ENCODE measurements around the gene CROCC2.

CROCC2 gene

DNA sequence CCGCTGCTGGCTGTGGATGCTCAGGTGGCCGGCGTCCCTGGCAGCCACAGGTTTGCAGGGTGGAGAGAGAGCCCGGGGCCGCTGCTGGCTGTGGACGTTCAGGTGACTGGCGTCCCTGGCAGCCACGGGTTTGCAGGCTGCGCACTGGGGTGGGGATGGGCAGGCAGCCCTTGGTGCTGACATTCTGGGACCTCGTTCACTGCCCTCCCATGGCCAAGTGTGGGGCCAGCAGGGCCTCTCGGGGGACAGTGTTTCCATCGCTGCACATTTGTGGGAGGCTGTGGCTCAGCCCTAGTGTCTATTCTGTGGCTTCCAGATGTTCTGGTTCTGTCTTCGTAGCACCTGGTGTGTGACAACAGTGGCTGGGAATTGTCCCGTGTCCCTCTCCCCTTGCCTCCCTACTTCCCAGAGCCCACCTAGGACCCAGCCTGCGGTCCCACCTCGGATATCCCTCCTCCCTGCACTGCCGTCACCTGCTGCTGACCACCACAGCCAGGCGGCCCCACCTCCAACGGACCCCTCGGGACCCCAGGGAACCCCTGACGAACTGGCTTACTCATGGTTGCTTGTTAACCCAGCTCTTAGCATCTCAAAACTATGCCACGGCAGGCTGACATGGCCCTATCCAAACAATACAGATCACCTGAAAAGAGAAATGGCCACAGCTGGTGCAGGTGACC lies 915 bp downstream of the CROCC2 start:
- H3K27ac ChIP-seq: no peak overlapping the region
- TF ChIP-seq, protein P1, sequence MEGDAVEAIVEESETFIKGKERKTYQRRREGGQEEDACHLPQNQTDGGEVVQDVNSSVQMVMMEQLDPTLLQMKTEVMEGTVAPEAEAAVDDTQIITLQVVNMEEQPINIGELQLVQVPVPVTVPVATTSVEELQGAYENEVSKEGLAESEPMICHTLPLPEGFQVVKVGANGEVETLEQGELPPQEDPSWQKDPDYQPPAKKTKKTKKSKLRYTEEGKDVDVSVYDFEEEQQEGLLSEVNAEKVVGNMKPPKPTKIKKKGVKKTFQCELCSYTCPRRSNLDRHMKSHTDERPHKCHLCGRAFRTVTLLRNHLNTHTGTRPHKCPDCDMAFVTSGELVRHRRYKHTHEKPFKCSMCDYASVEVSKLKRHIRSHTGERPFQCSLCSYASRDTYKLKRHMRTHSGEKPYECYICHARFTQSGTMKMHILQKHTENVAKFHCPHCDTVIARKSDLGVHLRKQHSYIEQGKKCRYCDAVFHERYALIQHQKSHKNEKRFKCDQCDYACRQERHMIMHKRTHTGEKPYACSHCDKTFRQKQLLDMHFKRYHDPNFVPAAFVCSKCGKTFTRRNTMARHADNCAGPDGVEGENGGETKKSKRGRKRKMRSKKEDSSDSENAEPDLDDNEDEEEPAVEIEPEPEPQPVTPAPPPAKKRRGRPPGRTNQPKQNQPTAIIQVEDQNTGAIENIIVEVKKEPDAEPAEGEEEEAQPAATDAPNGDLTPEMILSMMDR (conservative IDR thresholded peaks at IDR 0.05): no peak

DNA sequence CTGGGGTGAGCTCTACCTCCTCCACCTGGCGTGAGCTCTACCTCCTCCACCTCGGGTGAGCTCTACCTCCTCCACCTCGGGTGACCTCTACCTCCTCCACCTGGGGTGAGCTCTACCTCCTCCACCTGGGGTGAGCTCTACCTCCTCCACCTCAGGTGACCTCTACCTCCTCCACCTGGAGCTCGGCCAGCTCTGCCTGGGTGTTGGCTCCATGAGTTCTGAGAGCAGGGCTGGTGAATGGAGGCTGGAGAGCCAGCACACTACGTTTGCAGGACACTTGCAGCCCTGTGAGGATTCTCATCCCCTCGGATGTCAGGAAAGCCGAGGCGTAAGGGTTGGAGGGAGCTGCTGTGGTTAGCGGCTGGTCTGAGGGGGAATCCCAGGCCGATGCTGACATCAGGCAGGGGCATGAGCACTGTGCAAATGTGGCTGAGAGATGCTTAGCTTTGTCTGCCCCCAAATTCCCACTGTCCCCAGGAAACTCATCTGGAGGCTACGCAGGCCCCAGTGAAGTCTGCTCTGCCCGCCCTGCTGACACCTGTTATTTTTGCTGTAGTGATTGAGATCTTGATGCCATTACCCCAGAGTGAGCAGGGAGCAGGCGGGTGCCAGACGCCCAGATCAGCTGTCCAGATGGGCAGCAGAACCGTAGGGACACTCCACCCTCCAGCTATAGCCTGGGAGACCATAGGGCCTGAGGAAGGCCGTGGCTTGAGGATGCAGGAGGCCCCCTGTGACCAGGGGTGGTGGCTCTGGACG lies 3.3 kb downstream of the CROCC2 start:
- H3K27ac ChIP-seq: no peak overlapping the region
- TF ChIP-seq, protein P1 (conservative IDR thresholded peaks at IDR 0.05): no peak

DNA sequence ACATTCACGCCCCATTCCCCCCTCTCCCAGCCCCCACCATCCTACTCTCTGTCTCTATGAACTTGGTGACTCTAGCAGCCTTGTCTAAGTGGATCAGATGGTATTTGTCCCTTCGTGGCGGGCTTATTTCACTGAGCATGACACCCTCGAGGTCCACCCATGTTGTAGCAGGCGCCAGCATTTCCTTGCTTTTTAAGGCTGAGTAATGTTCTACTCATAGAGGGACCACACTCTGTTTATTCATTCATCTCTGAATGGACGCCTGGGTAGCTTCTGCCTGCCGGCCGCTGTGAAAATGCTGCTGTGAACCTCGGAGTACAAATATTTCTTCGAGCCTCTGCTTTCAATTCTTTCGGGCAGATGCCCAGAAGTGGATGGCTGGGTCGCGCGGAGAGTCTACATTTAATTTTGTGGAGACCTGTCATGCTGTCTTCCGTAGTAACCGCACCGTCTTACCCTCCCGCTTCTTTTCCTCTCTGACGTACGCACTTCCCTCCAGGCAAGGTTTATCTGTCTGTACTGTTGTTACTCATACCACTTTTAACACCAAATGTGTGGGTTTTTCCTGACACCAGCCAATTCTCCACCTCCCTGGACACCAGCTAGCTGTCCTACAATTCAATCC lies 5.6 kb downstream of the CROCC2 start:
- H3K27ac ChIP-seq: no peak overlapping the region
- TF ChIP-seq, protein P1 (conservative IDR thresholded peaks at IDR 0.05): no peak

DNA sequence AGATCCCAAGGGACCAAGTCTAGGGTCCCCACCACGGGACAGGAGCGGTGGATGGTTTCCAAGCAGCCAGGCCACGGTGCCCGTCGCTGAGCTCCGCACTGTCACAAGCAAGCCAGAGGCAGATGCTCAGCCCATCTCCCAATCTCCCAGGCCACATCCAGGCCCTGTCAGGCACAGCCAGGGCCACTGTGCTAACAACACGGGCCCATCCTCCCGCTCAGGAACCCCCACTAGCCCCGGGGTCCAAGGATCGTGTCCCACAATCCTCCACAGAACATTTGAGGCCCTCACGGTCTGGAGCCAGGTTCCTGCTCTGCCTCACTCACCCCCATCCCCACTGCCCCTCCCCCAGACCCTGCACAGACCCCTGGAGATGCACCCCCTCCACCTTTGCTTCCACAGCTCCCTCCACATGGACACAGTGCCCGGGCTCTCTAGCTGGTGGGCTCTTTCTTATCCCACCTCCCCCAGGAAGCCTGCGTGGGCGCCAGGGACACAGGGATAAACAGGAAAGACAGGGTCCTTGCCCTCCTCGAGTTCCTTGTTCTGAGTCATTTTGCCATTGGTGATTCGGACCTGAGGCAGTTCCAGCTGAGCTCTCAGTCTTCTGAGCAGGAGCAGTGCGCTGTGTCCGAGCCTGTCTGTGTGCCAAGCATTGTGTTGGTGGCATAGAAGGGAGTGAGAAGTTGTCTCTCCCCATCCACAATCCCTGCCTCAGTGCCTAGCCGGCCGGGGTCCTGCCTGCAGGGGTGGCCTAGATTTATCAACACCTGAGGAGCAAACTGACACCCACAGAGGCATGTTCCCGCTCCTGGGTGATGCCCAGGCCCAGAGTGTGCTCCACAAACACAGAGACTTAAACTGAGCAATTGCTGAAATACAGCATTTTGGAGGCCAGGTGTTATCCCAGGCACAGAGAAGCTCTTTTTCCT lies 7.0 kb downstream of the CROCC2 start:
- peak overlapping the region; percentile 76 for H3K27ac ChIP-seq
- TF ChIP-seq, protein P1 (conservative IDR thresholded peaks at IDR 0.05): no peak

DNA sequence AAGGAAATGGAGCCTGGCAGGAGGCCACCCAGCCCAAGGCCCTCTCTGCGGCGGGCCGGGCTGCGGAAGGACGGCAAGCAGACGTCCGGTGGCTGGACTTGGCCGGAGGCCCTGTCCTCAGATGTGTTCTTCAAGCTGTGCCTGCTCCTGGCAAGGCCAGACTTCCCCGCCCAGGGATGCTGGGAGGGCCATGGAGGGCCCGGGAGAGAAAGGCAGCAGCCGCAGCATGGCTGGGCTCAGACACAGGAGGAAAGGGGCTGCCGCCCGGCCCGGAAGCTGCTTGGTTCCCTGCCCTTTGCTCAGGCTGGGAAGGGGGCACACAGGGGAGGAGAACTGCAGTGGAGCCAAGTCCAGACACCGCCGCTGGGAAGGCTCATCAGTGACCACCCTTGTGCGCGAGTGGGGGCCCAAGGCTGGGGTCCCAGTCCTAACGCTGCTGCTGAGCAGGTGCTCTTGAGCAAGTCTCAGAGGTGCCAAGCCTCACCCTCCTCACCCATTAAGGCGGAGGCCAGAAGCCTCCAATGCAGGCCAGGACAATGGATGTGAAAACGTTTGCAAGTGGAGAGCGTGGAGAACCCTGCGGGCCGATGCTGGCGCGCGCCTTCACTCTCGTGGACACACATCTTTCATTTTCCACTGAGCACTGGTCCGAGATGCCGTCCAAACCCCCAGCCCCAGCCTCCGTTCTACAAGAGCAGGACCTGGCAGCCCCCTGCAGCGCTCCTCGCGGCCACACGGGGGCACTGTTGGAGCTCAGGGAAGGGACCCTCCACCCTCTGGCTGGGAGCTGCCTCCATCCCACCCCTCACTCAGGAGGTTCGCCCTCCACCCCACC lies 7.9 kb downstream of the CROCC2 start:
- TF ChIP-seq, protein P1 (conservative IDR thresholded peaks at IDR 0.05): peak; percentile 91
- peak overlapping the region; percentile 76 for H3K27ac ChIP-seq

DNA sequence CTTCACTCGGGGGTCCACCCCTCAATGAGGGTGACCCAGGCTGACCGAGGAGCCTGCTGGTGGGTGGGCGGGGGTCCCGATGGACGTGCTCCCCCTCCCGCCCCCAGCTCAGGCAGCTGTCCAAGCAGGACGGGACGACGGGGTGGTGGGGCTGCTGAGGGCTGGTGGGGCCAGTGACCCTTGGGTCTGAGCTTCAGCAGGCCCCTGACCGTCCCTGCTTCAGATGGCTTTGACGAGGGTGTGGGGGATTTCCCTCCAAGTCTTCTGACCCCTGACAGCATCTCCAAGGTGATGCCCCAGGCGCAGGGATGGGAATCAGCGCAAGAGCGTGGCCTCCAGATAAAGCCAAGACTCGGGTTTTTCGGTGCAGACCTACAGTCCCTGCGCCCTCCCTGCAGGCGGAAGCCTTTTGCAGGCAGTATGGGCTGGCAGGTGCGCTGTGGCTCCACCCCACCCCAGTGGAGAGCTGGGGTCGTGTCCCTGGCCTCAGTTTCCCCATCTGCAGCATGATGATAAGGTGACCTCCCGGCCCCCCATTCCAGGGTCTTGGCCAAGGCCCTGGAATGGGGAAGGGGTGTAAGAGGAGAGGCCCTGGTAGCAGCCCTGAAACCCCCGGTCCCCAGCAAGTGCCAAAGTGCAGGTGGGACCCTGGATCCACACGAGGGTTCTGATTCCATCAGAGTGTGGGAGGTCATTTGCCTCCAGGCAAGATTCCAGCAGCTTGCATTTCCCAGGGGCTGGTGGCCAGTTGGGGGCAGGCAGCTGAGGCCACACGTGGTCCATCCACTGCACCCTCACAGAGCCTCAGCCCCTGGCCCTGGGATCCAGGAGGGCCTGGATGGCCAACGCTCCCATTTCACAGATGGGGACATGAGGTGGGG lies 8.7 kb downstream of the CROCC2 start:
- TF ChIP-seq, protein P1 (conservative IDR thresholded peaks at IDR 0.05): peak; percentile 3
- peak overlapping the region; percentile 76 for H3K27ac ChIP-seq
